Lower leg skin (tissue), 4 donors: ENCODE data around the gene SH2B3. TPM values are rescaled to one million over a fixed set of nuclear protein-coding genes. Genes with fewer than 3 reads are reported as not detected.

Experiments used
- DNase-seq, 2 donors: peaks; one replicate each; pipeline ENCODE4 v3.0.0-alpha.2; 2019; ENCODE audit warnings: low spot score in 2 of 2
- H3K4me3 ChIP-seq: fragments of 200-600 bp; sonication (generic); 2 replicates; pipeline ENCODE4 v1.5.1; 2017; ENCODE audit warnings: mild to moderate bottlenecking, low read depth; ENCODE audit not compliant: poor library complexity, severe bottlenecking
- CTCF ChIP-seq, 3 donors: fragments of 450-650 bp; IDR thresholded peaks; one replicate each; pipeline ENCODE4 v1.5.1; 2016; ENCODE audit warnings: antibody characterized with exemption in 3 of 3, mild to moderate bottlenecking in 3 of 3, moderate library complexity in 2 of 3
- POLR2A ChIP-seq, 2 donors: fragments of 450-650 bp; IDR thresholded peaks; one replicate each; pipeline ENCODE4 v1.6.1; 2016 to 2017; ENCODE audit warnings: antibody characterized with exemption in 2 of 2, mild to moderate bottlenecking in 1 of 2, moderate library complexity in 1 of 2
- WGBS, 2 donors: methylation state at CpG; one replicate each; pipeline ENCODE4 v1.1.5; 2018; 5-methylcytosine and 5-hydroxymethylcytosine counted together
- intact Hi-C: fragments of 100-400 bp; cut with DNase I; formaldehyde crosslinking; loops from one replicate; pipeline ENCODE4 v1.15.0; 2023; ENCODE audit warnings: low total_unique reads
- total RNA-seq, 4 donors: library from RNA; depleted of rRNA; stranded (reverse); fragments of >200 nt; gene quantifications; one replicate each; pipeline ENCODE4 v1.1.0, GENCODE V29; 2016

SH2B3 gene
- total RNA-seq, 4 donors from 2014 or later = 6.5 to 16.1 (median 8.2) TPM

GRCh38 chr12:111413442-111414086 is 7.8 kb downstream of the SH2B3 start:
- intact Hi-C loops = no loop called here
- no peak overlapping the region for H3K4me3 ChIP-seq
- 55 to 57% methylated on average over 12 of the region's 12 CpGs for WGBS, 2 donors
- no peak for DNase-seq
- TF ChIP-seq CTCF (IDR thresholded peaks at IDR 0.05) (no peak), POLR2A (IDR thresholded peaks at IDR 0.05) (no peak)

GRCh38 chr12:111414711-111415252 is 9.1 kb downstream of the SH2B3 start:
- H3K4me3 ChIP-seq = no peak overlapping the region
- intact Hi-C loops = no loop called here
- WGBS, 2 donors = 87 to 89% methylated on average over 7 of the region's 7 CpGs
- DNase-seq = no peak
- TF ChIP-seq POLR2A (IDR thresholded peaks at IDR 0.05) = no peak
- TF ChIP-seq CTCF (IDR thresholded peaks at IDR 0.05) = no peak

GRCh38 chr12:111417290-111417689 is 11.6 kb downstream of the SH2B3 start:
- 97 to 98% methylated on average over 2 of the region's 2 CpGs for WGBS, 2 donors
- TF ChIP-seq CTCF (IDR thresholded peaks at IDR 0.05) (no peak), POLR2A (IDR thresholded peaks at IDR 0.05) (no peak)
- H3K4me3 ChIP-seq = no peak overlapping the region
- intact Hi-C loops = no loop called here
- no peak for DNase-seq

- WGBS, 2 donors = 90 to 97% methylated on average over 41 to 63 of the region's 67 CpGs
- no peak for TF ChIP-seq POLR2A (IDR thresholded peaks at IDR 0.05)
- TF ChIP-seq CTCF (IDR thresholded peaks at IDR 0.05) = no peak
- H3K4me3 ChIP-seq = no peak overlapping the region
- no peak for DNase-seq
- intact Hi-C loops = no loop called here
Observed at GRCh38 chr12:111417784-111418593, 12.3 kb downstream of the SH2B3 start.

GRCh38 chr12:111418594-111418880 is 12.8 kb downstream of the SH2B3 start:
- no peak for DNase-seq
- H3K4me3 ChIP-seq = no peak overlapping the region
- intact Hi-C loops = no loop called here
- TF ChIP-seq POLR2A (IDR thresholded peaks at IDR 0.05) = no peak
- TF ChIP-seq CTCF (IDR thresholded peaks at IDR 0.05) = no peak
- 91 to 95% methylated on average over 8 to 25 of the region's 30 CpGs for WGBS, 2 donors
